NCI-H69 (cell line): Measurements from ENCODE around the gene DDA1.
"Not testable (repeated sequence)": the region's sequence is repeated elsewhere in the genome, so short reads cannot be mapped to it uniquely, and the experiment has no call there.

ENCODE experiments used
- DNase-seq: peaks from one replicate; lab custom pipeline; 2025; lab: John Stamatoyannopoulos, UW

DDA1 gene

GRCh38 chr19:17309198-17309964 lies at the start of gene DDA1:
DDA1 (plus strand) TSS chr19:17309563; CDS start chr19:17309655, 92 bp downstream.
- peak; percentile 100 for DNase-seq

GRCh38 chr19:17259934-17260333 lies 49.4 kb upstream of the DDA1 start:
- no peak for DNase-seq

- DNase-seq, result peak; percentile 92
Observed at GRCh38 chr19:17260842-17261325, 48.5 kb upstream of the DDA1 start.

- DNase-seq, result no peak
Observed at GRCh38 chr19:17262557-17262956, 46.8 kb upstream of the DDA1 start.

GRCh38 chr19:17263712-17264640 lies 45.4 kb upstream of the DDA1 start:
- no peak for DNase-seq

GRCh38 chr19:17264641-17264979 lies 44.8 kb upstream of the DDA1 start, which contains the start of gene USHBP1:
USHBP1 (minus strand) TSS chr19:17264745; CDS start chr19:17264299, 446 bp downstream.
- DNase-seq, result peak; percentile 13

GRCh38 chr19:17266026-17266425 lies 43.3 kb upstream of the DDA1 start:
- DNase-seq, result no peak

GRCh38 chr19:17266589-17266974 lies 42.8 kb upstream of the DDA1 start:
- DNase-seq, result peak; percentile 80

GRCh38 chr19:17266975-17267788 lies 42.2 kb upstream of the DDA1 start, which contains the start of gene BABAM1:
BABAM1 (plus strand) TSS chr19:17267443; CDS start chr19:17268807, 1,364 bp downstream.
- DNase-seq, result peak; percentile 100

GRCh38 chr19:17268754-17269153 lies 40.6 kb upstream of the DDA1 start:
- DNase-seq, result no peak

- not testable (repeated sequence) for DNase-seq
Observed at GRCh38 chr19:17274892-17275291, 34.5 kb upstream of the DDA1 start.

- no peak for DNase-seq
Observed at GRCh38 chr19:17275441-17276175, 33.8 kb upstream of the DDA1 start.

- no peak for DNase-seq
Observed at GRCh38 chr19:17279436-17279835, 29.9 kb upstream of the DDA1 start.

GRCh38 chr19:17281391-17282304 lies 27.7 kb upstream of the DDA1 start, which contains the start of gene ANKLE1:
ANKLE1 (plus strand) TSS chr19:17281901; CDS start chr19:17281921, 20 bp downstream.
- DNase-seq, result peak; percentile 51

GRCh38 chr19:17282488-17283125 lies 26.8 kb upstream of the DDA1 start:
- peak; percentile 94 for DNase-seq

GRCh38 chr19:17283504-17283996 lies 25.8 kb upstream of the DDA1 start:
- no peak for DNase-seq

- no peak for DNase-seq
Observed at GRCh38 chr19:17285415-17286135, 23.8 kb upstream of the DDA1 start.

GRCh38 chr19:17286263-17286662 lies 23.1 kb upstream of the DDA1 start:
- DNase-seq, result no peak
